Parathyroid adenoma (tissue), 2 donors: ENCODE results near the gene RHEBL1.

ENCODE experiments used
- H2AFZ ChIP-seq: fragments of 300-600 bp; sonication (generic); one replicate; pipeline ENCODE4 v1.7.0; 2017; ENCODE audit warnings: antibody characterized with exemption, mild to moderate bottlenecking
- H3K27ac ChIP-seq: fragments of 300-600 bp; sonication (generic); one replicate; pipeline ENCODE4 v1.7.0; 2017
- H3K27me3 ChIP-seq: fragments of 300-600 bp; sonication (generic); one replicate; pipeline ENCODE4 v1.7.0; 2017; ENCODE audit warnings: low read length; ENCODE audit not compliant: control insufficient read depth, insufficient read depth
- H3K36me3 ChIP-seq: fragments of 300-600 bp; sonication (generic); one replicate; pipeline ENCODE4 v1.7.0; 2017; ENCODE audit warnings: low read length; ENCODE audit not compliant: control insufficient read depth, insufficient read depth
- H3K4me1 ChIP-seq: fragments of 300-600 bp; sonication (generic); one replicate; pipeline ENCODE4 v1.7.0; 2017; ENCODE audit warnings: control low read depth
- H3K4me2 ChIP-seq: fragments of 300-600 bp; sonication (generic); one replicate; pipeline ENCODE4 v1.7.0; 2017; ENCODE audit warnings: low read length
- H3K4me3 ChIP-seq: fragments of 300-600 bp; sonication (generic); one replicate; pipeline ENCODE4 v1.7.0; 2017; ENCODE audit warnings: low read depth, low read length
- H3K79me2 ChIP-seq: fragments of 300-600 bp; sonication (generic); one replicate; pipeline ENCODE4 v1.7.0; 2017; ENCODE audit warnings: control low read depth
- H3K9ac ChIP-seq: fragments of 300-600 bp; sonication (generic); one replicate; pipeline ENCODE4 v1.7.0; 2017; ENCODE audit warnings: mild to moderate bottlenecking
- H3K9me3 ChIP-seq: fragments of 300-600 bp; sonication (generic); one replicate; pipeline ENCODE4 v1.7.0; 2017; ENCODE audit warnings: low read length; ENCODE audit not compliant: control insufficient read depth
- CTCF ChIP-seq: fragments of 300-600 bp; sonication (generic); IDR thresholded peaks from one replicate; pipeline ENCODE4 v1.7.0; 2017; ENCODE audit warnings: antibody characterized with exemption, mild to moderate bottlenecking
- donor health status: primary hyperparathyroidism.

Gene RHEBL1

GRCh38 chr12:49108958-49109404, 39.2 kb upstream of the RHEBL1 start:
- Histone ChIP-seq H2AFZ (peak overlapping the region; percentile 51), H3K4me1 (peaks cover 5% of the 10 kb centered on the region), H3K27me3 (no peaks in the 10 kb centered on the region), H3K9ac (no peak overlapping the region), H3K79me2 (peaks cover 9% of the 10 kb centered on the region), H3K4me3 (peak overlapping the region; percentile 96), H3K4me2 (peak overlapping the region; percentile 84), H3K27ac (peak overlapping the region; percentile 89), H3K36me3 (no peaks in the 10 kb centered on the region), H3K9me3 (no peaks in the 10 kb centered on the region)
- no peak for TF ChIP-seq CTCF

- no peak overlapping the region for H3K4me3 ChIP-seq
- H3K9me3 ChIP-seq = no peaks in the 10 kb centered on the region
- H2AFZ ChIP-seq = no peak overlapping the region
- no peak overlapping the region for H3K4me2 ChIP-seq
- H3K36me3 ChIP-seq = no peaks in the 10 kb centered on the region
- TF ChIP-seq CTCF = no peak
- H3K79me2 ChIP-seq = peaks cover 9% of the 10 kb centered on the region
- no peak overlapping the region for H3K9ac ChIP-seq
- peaks cover 5% of the 10 kb centered on the region for H3K4me1 ChIP-seq
- no peaks in the 10 kb centered on the region for H3K27me3 ChIP-seq
- H3K27ac ChIP-seq = peak overlapping the region; percentile 13
Observed at GRCh38 chr12:49105504-49106084, 35.8 kb upstream of the RHEBL1 start.

GRCh38 chr12:49104822-49105221, 35.0 kb upstream of the RHEBL1 start:
- H3K79me2 ChIP-seq = peaks cover 9% of the 10 kb centered on the region
- no peaks in the 10 kb centered on the region for H3K9me3 ChIP-seq
- no peak overlapping the region for H3K4me3 ChIP-seq
- H3K36me3 ChIP-seq = no peaks in the 10 kb centered on the region
- H3K4me2 ChIP-seq = no peak overlapping the region
- H2AFZ ChIP-seq = no peak overlapping the region
- H3K27ac ChIP-seq = no peak overlapping the region
- H3K27me3 ChIP-seq = no peaks in the 10 kb centered on the region
- TF ChIP-seq CTCF = no peak
- H3K9ac ChIP-seq = no peak overlapping the region
- peaks cover 5% of the 10 kb centered on the region for H3K4me1 ChIP-seq

GRCh38 chr12:49100380-49100779, 30.6 kb upstream of the RHEBL1 start:
- Histone ChIP-seq H3K79me2 (no peaks in the 10 kb centered on the region), H3K4me2 (no peak overlapping the region), H3K36me3 (no peaks in the 10 kb centered on the region), H3K27ac (no peak overlapping the region), H3K27me3 (no peaks in the 10 kb centered on the region), H3K9ac (no peak overlapping the region), H2AFZ (no peak overlapping the region), H3K4me3 (no peak overlapping the region), H3K4me1 (no peaks in the 10 kb centered on the region), H3K9me3 (no peaks in the 10 kb centered on the region)
- no peak for TF ChIP-seq CTCF

GRCh38 chr12:49098703-49099102, 28.9 kb upstream of the RHEBL1 start:
- Histone ChIP-seq H3K9me3 (no peaks in the 10 kb centered on the region), H3K4me2 (no peak overlapping the region), H3K27ac (no peak overlapping the region), H2AFZ (no peak overlapping the region), H3K4me3 (no peak overlapping the region), H3K79me2 (no peaks in the 10 kb centered on the region), H3K4me1 (no peaks in the 10 kb centered on the region), H3K27me3 (peaks cover 2% of the 10 kb centered on the region), H3K36me3 (no peaks in the 10 kb centered on the region), H3K9ac (no peak overlapping the region)
- no peak for TF ChIP-seq CTCF
